ENCODE measurements around the gene PGBD5. TPM values are rescaled to one million over a fixed set of nuclear protein-coding genes. Genes with fewer than 3 reads are reported as not detected.

PGBD5 gene
- polyA plus RNA-seq, 1 of the 3 experiments (the other 2 are of a cell fraction): 0.15 TPM

GRCh38 chr1:230403442-230403841 is 22.7 kb downstream of the PGBD5 start:
- H3K27ac ChIP-seq (ENCODE audit: low read depth in 2 of 2, low read length in 1 of 2): no peak overlapping the region
- H2AFZ ChIP-seq (ENCODE audit: low read depth): no peak overlapping the region
- peaks cover 0 to 21% of the 10 kb centered on the region in 2 experiments; a peak in 1 of 4 replicates for H3K4me1 ChIP-seq (ENCODE audit: control insufficient read depth in 1 of 2, insufficient read depth in 2 of 2, low read depth in 1 of 2, low read length in 1 of 2)
- H3F3A ChIP-seq (replicated peaks; ENCODE audit: insufficient read depth): no peaks in the 10 kb centered on the region
- H3K9me2 ChIP-seq: no peaks in the 10 kb centered on the region
- TF ChIP-seq GATA2 (CRISPR knock-in tag; IDR thresholded peaks at IDR 0.05) (no peak), TAF1 (IDR thresholded peaks at IDR 0.05; ENCODE audit: borderline replicate concordance, low read depth, low read length) (no peak), JUND (IDR thresholded peaks at IDR 0.05) (no peak), TEAD4 (IDR thresholded peaks at IDR 0.05; ENCODE audit: borderline replicate concordance, insufficient read depth) (no peak), FOXJ3 (CRISPR knock-in tag; IDR thresholded peaks at IDR 0.05) (no peak), CHD2 (IDR thresholded peaks at IDR 0.05; ENCODE audit: low read length, partially characterized antibody) (no peak), NRF1 (IDR thresholded peaks at IDR 0.05; ENCODE audit: low read depth, low read length) (no peak), RAD21 (IDR thresholded peaks at IDR 0.05; ENCODE audit: low read length) (no peak), FOXM1 (IDR thresholded peaks at IDR 0.05; ENCODE audit: low read depth) (no peak), PBX3 (IDR thresholded peaks at IDR 0.05) (no peak), EP300 (IDR thresholded peaks at IDR 0.05; ENCODE audit: borderline replicate concordance in 1 of 2, low read depth in 1 of 2, low read length in 1 of 2) (no peak), RCOR1 (IDR thresholded peaks at IDR 0.05; ENCODE audit: low read length) (no peak), USF2 (IDR thresholded peaks at IDR 0.05; ENCODE audit: borderline replicate concordance, low read depth, low read length) (no peak), EZH2phosphoT487 (IDR thresholded peaks at IDR 0.05; ENCODE audit: borderline replicate concordance, low read depth) (no peak)
- TF ChIP-seq, protein P1, sequence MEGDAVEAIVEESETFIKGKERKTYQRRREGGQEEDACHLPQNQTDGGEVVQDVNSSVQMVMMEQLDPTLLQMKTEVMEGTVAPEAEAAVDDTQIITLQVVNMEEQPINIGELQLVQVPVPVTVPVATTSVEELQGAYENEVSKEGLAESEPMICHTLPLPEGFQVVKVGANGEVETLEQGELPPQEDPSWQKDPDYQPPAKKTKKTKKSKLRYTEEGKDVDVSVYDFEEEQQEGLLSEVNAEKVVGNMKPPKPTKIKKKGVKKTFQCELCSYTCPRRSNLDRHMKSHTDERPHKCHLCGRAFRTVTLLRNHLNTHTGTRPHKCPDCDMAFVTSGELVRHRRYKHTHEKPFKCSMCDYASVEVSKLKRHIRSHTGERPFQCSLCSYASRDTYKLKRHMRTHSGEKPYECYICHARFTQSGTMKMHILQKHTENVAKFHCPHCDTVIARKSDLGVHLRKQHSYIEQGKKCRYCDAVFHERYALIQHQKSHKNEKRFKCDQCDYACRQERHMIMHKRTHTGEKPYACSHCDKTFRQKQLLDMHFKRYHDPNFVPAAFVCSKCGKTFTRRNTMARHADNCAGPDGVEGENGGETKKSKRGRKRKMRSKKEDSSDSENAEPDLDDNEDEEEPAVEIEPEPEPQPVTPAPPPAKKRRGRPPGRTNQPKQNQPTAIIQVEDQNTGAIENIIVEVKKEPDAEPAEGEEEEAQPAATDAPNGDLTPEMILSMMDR (IDR thresholded peaks at IDR 0.05): no peak
- TF ChIP-seq, protein P2, sequence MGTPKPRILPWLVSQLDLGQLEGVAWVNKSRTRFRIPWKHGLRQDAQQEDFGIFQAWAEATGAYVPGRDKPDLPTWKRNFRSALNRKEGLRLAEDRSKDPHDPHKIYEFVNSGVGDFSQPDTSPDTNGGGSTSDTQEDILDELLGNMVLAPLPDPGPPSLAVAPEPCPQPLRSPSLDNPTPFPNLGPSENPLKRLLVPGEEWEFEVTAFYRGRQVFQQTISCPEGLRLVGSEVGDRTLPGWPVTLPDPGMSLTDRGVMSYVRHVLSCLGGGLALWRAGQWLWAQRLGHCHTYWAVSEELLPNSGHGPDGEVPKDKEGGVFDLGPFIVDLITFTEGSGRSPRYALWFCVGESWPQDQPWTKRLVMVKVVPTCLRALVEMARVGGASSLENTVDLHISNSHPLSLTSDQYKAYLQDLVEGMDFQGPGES (IDR thresholded peaks at IDR 0.05; ENCODE audit: low read depth, low read length): no peak
- 15% methylated on average over 1 of the region's 7 CpGs for WGBS (ENCODE audit: low lambda C conversion rate)
- no peaks in the 10 kb centered on the region for H3K79me2 ChIP-seq (ENCODE audit: insufficient read depth)
- no peak for DNase-seq
- H3K36me3 ChIP-seq (replicated peaks in 1 of 2; ENCODE audit: control insufficient read depth in 1 of 2, insufficient read depth in 2 of 2, low read length in 1 of 2): no peaks in the 10 kb centered on the region
- no peaks in the 10 kb centered on the region for H3K27me3 ChIP-seq (ENCODE audit: insufficient read depth)
- no peaks in the 10 kb centered on the region for H4K20me1 ChIP-seq (ENCODE audit: insufficient read depth)
- H3K4me3 ChIP-seq (ENCODE audit: low read depth in 2 of 2, low read length in 1 of 2): no peak overlapping the region
- H3K9me3 ChIP-seq: no peaks in the 10 kb centered on the region
- H3K9ac ChIP-seq: no peak overlapping the region
- ChIA-PET POLR2A (no interaction called here), CTCF (interaction anchor here (0.7 to 1.2 kb wide), 2 partner anchors 21 to 196 kb away, joined by 3 read pairs; no protein-coding TSS in a partner anchor)
- H3K4me2 ChIP-seq: no peak overlapping the region

Measured in SK-N-SH (cell line).